DND-41 (cell line): ENCODE results near the gene PRR5L.

Experiments used
- ATAC-seq: fragments of 200-7000 bp; cut with Tn5 transposase; 3 replicates; pipeline ENCODE4 v1.9.1; 2021; ENCODE audit warnings: low read depth; ENCODE audit not compliant: insufficient read depth
- DNase-seq: peaks from one replicate; pipeline ENCODE4 v3.0.0-alpha.2; 2020
- H2AFZ ChIP-seq: 2 replicates; pipeline ENCODE4 v1.6.0; 2012; ENCODE audit warnings: low read depth, low read length
- H3K27ac ChIP-seq: 2 replicates; pipeline ENCODE4 v1.5.1; 2012; ENCODE audit warnings: low read length, inconsistent platforms
- H3K27me3 ChIP-seq: fragments of 200-600 bp; sonication (generic); 2 replicates; pipeline ENCODE4 v1.6.0; 2012; ENCODE audit warnings: low read length, mild to moderate bottlenecking, inconsistent platforms; ENCODE audit not compliant: insufficient read depth, poor library complexity
- H3K36me3 ChIP-seq: 2 replicates; pipeline ENCODE4 v1.5.1; 2012; ENCODE audit warnings: low read length, inconsistent platforms; ENCODE audit not compliant: insufficient read depth
- H3K4me1 ChIP-seq: 2 replicates; pipeline ENCODE4 v1.5.1; 2012; ENCODE audit warnings: mild to moderate bottlenecking, low read length; ENCODE audit not compliant: insufficient read depth
- H3K4me2 ChIP-seq: 2 replicates; pipeline ENCODE4 v1.6.0; 2012; ENCODE audit warnings: mild to moderate bottlenecking, moderate library complexity, low read length, inconsistent platforms; ENCODE audit not compliant: insufficient read depth
- H3K4me3 ChIP-seq, 2 experiments: fragments of 200-600 bp in 1 of 2; shearing (Covaris generic) in 1 of 2; 2 replicates each; pipeline ENCODE4 v1.5.1; 2012 to 2016; ENCODE audit warnings: inconsistent platforms in 2 of 2, low read length in 2 of 2, mild to moderate bottlenecking in 2 of 2, low read depth in 1 of 2, moderate library complexity in 1 of 2
- H3K79me2 ChIP-seq: 2 replicates; pipeline ENCODE4 v1.6.0; 2012; ENCODE audit warnings: low read length, inconsistent platforms; ENCODE audit not compliant: insufficient read depth
- H3K9ac ChIP-seq: 2 replicates; pipeline ENCODE4 v1.6.0; 2012; ENCODE audit warnings: low read depth, mild to moderate bottlenecking, inconsistent platforms, low read length, moderate library complexity
- H3K9me3 ChIP-seq: 2 replicates; pipeline ENCODE4 v1.5.1; 2012; ENCODE audit warnings: low read length, moderate library complexity, mild to moderate bottlenecking, inconsistent platforms; ENCODE audit not compliant: insufficient read depth, severe bottlenecking
- H4K20me1 ChIP-seq: 2 replicates; pipeline ENCODE4 v1.6.0; 2012; ENCODE audit warnings: low read length; ENCODE audit not compliant: insufficient read depth
- EZH2 ChIP-seq: IDR thresholded peaks from 3 replicates; pipeline ENCODE4 v1.6.1; 2012; ENCODE audit warnings: borderline replicate concordance, low read depth, mild to moderate bottlenecking, moderate library complexity, low read length, inconsistent platforms; ENCODE audit not compliant: severe bottlenecking
- TF ChIP-seq, protein P1 (sequence below): IDR thresholded peaks from 2 replicates; pipeline ENCODE4 v1.5.1; 2012; ENCODE audit warnings: borderline replicate concordance, low read length, moderate library complexity, mild to moderate bottlenecking; ENCODE audit not compliant: poor library complexity, severe bottlenecking; ENCODE audit errors: extremely low read depth

PRR5L gene

DNA sequence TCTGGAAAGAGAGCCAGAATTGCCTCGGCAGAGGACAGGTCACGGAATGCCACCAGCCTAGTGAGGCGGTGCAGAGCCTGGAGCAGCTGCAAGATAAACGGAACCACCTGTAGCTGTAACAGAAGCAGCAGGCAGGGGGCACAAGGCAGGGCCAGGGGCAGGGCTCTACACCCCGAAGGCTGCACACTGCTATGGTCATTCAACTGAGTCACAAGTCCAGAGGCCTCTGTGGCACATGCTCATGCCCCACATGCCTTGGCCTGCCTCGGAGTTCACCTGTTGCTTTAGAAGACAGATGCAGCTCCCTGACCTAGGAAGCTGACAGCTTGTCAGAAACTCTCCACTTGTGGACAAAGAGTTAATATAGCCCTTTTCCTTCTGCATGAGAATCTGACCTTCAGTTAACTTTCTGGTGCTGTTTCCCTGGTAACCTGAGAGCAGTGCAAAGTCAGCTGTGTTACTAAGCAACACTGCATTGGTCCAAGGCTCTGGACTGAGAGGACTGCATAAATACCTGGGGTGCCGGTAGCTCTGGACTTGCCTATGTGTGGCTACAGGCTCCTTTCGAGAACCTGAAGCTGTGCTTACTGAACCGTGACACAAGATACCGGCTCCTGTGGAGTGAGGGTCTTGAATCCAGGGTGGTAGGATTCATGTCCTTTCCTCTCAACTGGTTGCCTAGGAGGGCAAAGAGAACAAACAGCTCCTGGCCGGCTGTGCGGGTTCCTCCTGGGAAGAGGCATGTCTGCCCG is 17.4 kb upstream of the PRR5L start:
- Histone ChIP-seq H3K27ac (no peak overlapping the region), H4K20me1 (peaks cover 6% of the 10 kb centered on the region; the same call in 1 of the 2 replicates), H2AFZ (no peak overlapping the region), H3K4me2 (no peak overlapping the region), H3K36me3 (peaks cover 34% of the 10 kb centered on the region), H3K9me3 (no peaks in the 10 kb centered on the region), H3K9ac (no peak overlapping the region), H3K4me3 (no peak overlapping the region), H3K4me1 (no peaks in the 10 kb centered on the region), H3K27me3 (no peaks in the 10 kb centered on the region), H3K79me2 (peaks cover 16% of the 10 kb centered on the region)
- TF ChIP-seq, protein P1, sequence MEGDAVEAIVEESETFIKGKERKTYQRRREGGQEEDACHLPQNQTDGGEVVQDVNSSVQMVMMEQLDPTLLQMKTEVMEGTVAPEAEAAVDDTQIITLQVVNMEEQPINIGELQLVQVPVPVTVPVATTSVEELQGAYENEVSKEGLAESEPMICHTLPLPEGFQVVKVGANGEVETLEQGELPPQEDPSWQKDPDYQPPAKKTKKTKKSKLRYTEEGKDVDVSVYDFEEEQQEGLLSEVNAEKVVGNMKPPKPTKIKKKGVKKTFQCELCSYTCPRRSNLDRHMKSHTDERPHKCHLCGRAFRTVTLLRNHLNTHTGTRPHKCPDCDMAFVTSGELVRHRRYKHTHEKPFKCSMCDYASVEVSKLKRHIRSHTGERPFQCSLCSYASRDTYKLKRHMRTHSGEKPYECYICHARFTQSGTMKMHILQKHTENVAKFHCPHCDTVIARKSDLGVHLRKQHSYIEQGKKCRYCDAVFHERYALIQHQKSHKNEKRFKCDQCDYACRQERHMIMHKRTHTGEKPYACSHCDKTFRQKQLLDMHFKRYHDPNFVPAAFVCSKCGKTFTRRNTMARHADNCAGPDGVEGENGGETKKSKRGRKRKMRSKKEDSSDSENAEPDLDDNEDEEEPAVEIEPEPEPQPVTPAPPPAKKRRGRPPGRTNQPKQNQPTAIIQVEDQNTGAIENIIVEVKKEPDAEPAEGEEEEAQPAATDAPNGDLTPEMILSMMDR, result no peak
- no peak for TF ChIP-seq EZH2
- no peak for ATAC-seq
- no peak for DNase-seq

DNA sequence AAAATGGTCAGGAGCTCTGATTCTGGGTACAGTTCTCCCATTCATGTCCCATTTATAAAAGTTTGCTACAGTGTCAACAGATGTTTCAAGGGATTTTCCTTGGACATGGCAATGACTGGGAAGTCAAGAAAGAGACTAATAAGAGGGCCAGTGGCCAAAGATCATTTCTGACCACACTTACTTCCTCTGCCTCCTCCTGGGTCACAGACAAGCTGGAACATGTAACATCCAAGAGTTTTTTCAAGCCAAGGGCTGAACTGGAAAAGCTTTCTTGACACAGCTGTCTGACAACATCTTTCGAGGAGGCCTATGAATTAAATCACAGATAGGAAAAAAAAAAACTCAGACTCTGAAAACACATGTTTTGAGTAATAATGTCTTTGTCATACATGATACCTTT is 15.6 kb upstream of the PRR5L start:
- Histone ChIP-seq H2AFZ (no peak overlapping the region), H3K36me3 (peaks cover 23% of the 10 kb centered on the region), H3K9me3 (no peaks in the 10 kb centered on the region), H3K4me3 (no peak overlapping the region), H4K20me1 (peaks cover 6% of the 10 kb centered on the region; the same call in 1 of the 2 replicates), H3K4me1 (no peaks in the 10 kb centered on the region), H3K27me3 (no peaks in the 10 kb centered on the region), H3K4me2 (no peak overlapping the region), H3K79me2 (peaks cover 24% of the 10 kb centered on the region), H3K9ac (no peak overlapping the region), H3K27ac (no peak overlapping the region)
- no peak for ATAC-seq
- TF ChIP-seq, protein P1, result no peak
- no peak for TF ChIP-seq EZH2
- DNase-seq, result no peak

DNA sequence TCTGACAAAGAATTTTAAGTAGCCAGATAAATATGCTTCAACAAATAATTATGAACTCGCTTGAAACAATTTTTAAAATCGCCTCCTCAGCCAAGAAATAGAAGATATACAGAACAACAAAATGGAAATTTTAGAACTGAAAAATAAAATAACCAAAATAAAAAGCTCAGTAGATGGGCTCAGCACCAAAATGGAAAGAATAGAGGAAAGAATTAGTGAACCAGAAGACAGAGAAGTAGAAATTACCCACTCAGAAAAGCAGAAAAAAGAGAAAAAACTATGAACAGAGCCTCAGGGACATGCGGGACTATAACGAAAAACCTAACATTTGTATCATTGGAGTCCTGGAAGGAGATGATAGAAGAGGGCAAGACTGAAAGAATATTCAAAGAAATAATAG is 14.2 kb upstream of the PRR5L start:
- Histone ChIP-seq H3K4me2 (no peak overlapping the region), H3K4me3 (no peak overlapping the region), H3K79me2 (peaks cover 26% of the 10 kb centered on the region), H3K9me3 (no peaks in the 10 kb centered on the region), H3K36me3 (peaks cover 12% of the 10 kb centered on the region), H3K27ac (no peak overlapping the region), H3K27me3 (no peaks in the 10 kb centered on the region), H2AFZ (no peak overlapping the region), H4K20me1 (peaks cover 6% of the 10 kb centered on the region; the same call in 1 of the 2 replicates), H3K9ac (no peak overlapping the region), H3K4me1 (no peaks in the 10 kb centered on the region)
- ATAC-seq (no peak), DNase-seq (no peak)
- no peak for TF ChIP-seq EZH2
- TF ChIP-seq, protein P1, result no peak
